Gastrocnemius medialis (tissue), 4 donors: ENCODE measurements around the gene SRR.

ENCODE experiments used
- POLR2A ChIP-seq, 2 donors: fragments of 450-650 bp; IDR thresholded peaks; one replicate each; pipeline ENCODE4 v1.6.1; 2017; ENCODE audit warnings: antibody characterized with exemption in 2 of 2, mild to moderate bottlenecking in 2 of 2, moderate library complexity in 2 of 2
- TF ChIP-seq, protein P1 (sequence below), 5 experiments: fragments of 450-650 bp in 3 of 5; fragments of 200-600 bp in 2 of 5; sonication (generic) in 2 of 5; IDR thresholded peaks in 4 of 5; conservative IDR thresholded peaks in 1 of 5; 1 replicate in 4 of 5; 2 replicates in 1 of 5; pipeline ENCODE4 v1.5.1; 2016 to 2019; ENCODE audit warnings: antibody characterized with exemption in 5 of 5, mild to moderate bottlenecking in 3 of 5, moderate library complexity in 3 of 5

DNA sequence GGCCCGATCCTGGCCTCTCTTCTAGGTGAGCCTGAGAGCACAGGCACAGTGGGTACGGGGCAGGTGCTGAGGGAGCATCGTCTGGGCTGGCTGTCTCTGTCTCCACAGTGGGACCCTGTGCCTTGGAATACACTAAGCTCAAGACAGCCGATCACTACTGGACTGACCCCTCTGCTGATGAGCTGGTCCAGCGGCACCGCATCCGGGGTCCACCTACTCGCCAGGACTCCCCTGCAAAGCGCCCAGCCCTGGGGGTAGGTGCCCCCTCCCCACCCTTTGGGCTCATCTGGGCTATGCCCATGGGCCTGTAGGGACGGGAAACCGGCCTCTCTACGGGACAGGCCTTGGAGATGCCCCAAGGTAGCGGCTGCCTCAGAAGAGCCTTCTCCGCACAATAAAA is 59.1 kb downstream of the SRR start:
- TF ChIP-seq, protein P1, sequence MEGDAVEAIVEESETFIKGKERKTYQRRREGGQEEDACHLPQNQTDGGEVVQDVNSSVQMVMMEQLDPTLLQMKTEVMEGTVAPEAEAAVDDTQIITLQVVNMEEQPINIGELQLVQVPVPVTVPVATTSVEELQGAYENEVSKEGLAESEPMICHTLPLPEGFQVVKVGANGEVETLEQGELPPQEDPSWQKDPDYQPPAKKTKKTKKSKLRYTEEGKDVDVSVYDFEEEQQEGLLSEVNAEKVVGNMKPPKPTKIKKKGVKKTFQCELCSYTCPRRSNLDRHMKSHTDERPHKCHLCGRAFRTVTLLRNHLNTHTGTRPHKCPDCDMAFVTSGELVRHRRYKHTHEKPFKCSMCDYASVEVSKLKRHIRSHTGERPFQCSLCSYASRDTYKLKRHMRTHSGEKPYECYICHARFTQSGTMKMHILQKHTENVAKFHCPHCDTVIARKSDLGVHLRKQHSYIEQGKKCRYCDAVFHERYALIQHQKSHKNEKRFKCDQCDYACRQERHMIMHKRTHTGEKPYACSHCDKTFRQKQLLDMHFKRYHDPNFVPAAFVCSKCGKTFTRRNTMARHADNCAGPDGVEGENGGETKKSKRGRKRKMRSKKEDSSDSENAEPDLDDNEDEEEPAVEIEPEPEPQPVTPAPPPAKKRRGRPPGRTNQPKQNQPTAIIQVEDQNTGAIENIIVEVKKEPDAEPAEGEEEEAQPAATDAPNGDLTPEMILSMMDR (IDR thresholded peaks at IDR 0.05 in 4 of 5, conservative IDR thresholded peaks at IDR 0.05 in 1 of 5), result no peak
- TF ChIP-seq POLR2A (IDR thresholded peaks at IDR 0.05), result no peak
